Measurements from ENCODE around the gene KCNC3.
"Not testable (repeated sequence)": the region's sequence is repeated elsewhere in the genome, so short reads cannot be mapped to it uniquely, and the experiment has no call there.

The KCNC3 gene

GRCh38 chr19:50352242-50352641 is 23.1 kb upstream of the KCNC3 start:
- DNase-seq, result no peak

DNA sequence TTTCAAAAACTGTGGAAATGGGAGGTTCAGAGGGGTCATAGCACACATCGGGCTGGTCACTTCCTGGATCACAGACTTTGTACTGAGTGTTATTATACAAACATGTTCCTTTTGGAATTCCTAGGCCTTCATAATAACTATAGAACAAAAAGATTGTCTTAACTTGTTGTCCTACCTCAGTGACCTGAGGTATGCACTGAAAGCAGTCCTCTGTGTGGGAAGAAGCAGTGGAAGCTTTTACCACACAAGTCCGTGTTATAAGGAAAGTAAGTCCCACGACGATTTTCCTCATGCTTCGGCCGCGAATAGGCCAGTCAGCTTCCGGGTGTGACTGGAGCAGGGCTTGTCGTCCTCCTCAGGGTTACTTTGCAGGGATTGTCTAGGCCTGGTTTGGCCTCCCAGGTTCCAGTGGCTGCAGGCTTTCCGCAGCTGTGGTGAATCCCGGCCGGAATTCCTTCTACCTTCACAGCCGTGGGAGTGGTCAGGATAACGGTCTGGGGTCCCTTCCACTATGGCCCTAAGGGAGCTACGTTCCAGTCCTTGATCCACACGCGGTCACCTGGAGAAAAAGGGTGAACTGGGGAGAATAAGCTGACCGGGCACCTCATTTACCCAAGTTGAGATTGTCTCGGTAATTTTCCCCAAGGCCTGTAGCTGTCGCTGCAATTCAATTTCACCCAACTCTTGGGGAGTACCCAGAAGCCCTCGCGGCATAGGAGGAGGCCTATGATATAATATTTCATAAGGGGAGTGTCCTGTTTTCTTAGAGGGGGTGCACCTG is 20.3 kb upstream of the KCNC3 start:
- no peak for DNase-seq

- DNase-seq, result peak; percentile 37 to 53
Measured at GRCh38 chr19:50347089-50347581, 18.0 kb upstream of the KCNC3 start.

- DNase-seq, result no peak
Measured at GRCh38 chr19:50344661-50345318, 15.6 kb upstream of the KCNC3 start.

DNA sequence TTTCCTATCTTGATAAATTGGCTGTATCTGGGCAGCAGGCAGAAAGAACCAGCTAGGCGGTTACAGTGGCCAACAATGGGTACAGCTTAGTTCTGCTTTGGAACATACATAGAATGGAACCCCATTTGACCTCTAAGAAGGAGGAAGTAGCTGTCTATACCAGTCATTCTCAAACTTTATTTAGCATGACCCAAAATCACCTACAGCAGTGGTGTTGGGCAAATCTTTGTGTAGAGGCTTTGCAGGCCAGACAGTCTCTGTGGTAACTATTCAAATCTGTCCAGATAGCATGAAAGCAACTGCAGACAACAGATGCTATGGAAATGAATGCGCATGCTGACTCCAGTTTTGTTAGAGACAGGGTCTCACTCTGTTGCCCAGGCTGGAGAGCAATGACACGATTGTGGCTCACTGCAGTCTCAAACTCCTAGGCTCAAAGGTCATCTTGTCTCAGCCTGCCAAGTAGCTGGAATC is 12.0 kb upstream of the KCNC3 start:
- DNase-seq, result no peak

GRCh38 chr19:50340331-50340730 is 11.2 kb upstream of the KCNC3 start:
- DNase-seq, result no peak

DNA sequence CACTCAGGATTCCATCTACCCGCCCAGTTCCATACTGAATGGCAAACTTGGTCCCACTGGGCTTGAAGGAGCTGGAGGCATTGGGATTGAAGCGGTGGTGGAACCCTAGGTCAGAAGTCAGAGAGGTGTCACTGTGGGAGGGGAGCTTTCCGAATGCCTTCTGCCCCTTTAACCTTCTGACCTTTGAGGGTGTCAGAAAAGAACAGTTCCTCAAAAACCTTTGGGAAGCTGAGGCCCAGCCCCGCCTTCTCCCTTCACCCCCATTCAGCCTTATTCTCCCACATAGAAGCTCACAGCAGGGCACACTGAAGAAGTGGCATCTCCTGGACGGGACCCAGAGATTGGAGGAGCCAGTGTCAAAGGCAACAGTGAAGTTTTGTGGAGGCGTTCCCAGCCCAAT is 7.9 kb upstream of the KCNC3 start:
- DNase-seq, result not testable (repeated sequence)

DNA sequence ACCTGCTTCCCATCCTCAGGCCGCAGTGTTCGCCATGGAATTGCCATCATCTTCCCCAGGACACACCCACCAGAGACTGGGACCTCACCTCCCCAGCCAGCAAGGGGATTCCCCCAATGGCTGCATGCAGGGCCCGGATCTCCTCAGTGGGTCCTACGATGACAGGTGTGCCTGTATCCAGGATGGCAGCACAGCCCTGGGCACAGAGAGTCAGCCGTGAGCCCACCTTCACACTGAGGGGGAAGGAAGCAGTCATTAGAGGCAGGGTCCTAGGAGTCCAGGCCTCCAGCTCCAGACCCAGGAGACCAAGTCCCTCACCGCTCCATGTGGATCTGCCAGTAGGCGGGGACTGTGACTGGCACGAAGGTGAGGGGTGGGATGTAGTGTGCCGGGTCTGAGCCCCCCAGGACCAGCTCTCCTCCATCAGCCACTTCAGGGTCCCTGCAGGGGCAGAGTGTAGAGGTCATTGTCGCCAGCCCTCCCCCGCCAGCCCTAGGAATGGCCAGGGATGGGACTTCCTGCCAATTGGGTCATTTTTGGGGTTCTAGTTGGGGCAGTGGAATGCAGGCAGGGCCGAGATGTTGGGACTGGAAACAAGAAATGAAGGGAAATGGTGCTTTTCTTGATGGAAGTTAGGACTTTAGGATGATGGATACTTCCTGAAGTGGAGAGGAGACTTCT is 5.7 kb upstream of the KCNC3 start:
- DNase-seq, result no peak

DNA sequence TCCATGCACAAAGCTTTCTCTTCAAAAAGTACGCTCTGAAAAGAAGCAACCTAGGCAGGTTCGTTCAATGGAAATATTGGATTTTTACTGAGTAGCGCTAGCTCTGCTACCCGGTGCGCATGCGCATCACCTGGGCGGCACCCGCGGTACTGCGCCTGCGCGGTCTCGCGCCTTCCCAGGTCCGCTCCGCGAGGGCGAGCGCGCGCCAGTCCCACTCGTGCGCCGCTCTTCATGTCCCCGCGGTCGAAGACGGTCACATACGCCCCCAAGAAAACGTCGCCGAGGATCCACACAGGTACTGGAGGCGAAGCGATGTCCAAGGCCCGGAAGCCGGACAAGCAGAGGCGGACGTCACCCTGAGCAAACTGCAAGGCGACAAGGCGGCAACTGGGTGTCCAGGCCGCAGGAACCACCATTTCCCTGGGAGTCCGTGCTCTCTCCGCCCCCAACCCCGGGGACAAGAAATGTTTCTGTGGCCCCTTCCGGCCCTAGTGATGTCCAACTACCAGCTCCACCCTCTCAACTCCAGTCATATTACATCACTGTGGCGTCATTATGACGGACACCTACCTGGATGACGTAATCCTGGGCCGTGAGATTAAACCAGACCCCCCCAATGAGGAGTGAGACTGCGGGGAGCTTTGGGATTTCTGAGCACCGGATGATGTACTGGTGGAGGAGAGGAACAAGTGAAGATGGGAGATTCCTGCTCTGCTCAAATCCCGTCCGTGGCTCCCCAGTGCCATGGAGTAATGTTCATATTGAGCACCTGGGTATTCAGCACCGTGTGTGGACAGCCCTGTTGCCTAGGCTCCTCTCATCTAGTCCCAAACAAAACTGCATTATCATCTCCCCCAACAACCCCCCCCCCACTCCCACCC is 4.8 kb upstream of the KCNC3 start:
- peak; percentile 84 to 87 for DNase-seq

GRCh38 chr19:50333235-50333736 is 4.1 kb upstream of the KCNC3 start:
- DNase-seq, result peak; percentile 89 to 95

- DNase-seq, result no peak
Measured at GRCh38 chr19:50332244-50333038, 3.3 kb upstream of the KCNC3 start.

DNA sequence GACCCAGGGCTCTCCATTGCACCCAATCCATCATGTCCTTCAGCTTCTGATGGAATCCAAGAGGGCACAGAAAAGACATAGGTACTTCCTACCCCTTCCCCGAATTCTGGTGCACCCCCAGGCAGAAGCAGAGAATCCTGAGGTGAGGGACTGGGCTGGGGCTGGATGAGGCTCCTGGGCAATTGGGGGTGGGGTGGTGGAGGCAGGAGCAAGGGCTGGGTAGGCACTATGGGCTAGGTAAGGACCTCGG is 2.7 kb upstream of the KCNC3 start:
- DNase-seq, result no peak

DNA sequence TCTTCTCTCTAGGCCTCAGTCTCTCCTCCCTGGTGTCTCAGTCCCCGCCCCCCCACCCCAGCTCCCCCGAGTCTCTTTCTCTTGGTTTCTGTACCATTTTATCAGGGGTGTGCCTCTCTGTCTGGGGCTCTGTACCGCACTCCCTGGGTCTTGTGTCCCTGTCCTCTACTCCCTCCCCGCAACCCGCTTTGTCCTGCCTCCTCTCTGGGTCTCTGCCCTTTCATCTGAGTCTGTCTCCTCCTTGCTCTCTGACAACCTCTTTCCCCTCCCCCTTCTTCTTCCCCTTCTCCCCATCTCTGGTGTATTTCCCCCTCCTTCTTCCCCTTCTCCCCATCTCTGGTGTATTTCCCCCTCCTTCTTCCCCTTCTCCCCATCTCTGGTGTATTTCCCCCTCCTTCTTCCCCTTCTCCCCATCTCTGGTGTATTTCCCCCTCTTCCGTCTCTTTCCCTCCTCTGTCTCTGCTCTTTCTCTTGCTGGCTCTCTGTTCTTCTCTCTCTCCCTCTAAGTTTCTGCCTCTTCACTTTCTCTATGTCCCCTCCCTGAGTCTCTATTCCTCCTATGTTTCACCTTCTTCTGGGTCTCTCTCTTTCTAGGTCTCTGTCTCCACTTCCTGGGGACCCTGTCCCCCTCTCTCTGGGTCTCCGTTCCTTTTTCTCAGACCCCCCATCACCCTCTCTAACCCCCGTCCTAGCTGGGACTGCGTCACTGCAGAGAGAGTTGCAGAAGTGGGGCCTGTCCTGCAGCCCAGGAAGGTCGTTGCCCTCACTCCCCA is 2.2 kb upstream of the KCNC3 start:
- DNase-seq, result no peak

DNA sequence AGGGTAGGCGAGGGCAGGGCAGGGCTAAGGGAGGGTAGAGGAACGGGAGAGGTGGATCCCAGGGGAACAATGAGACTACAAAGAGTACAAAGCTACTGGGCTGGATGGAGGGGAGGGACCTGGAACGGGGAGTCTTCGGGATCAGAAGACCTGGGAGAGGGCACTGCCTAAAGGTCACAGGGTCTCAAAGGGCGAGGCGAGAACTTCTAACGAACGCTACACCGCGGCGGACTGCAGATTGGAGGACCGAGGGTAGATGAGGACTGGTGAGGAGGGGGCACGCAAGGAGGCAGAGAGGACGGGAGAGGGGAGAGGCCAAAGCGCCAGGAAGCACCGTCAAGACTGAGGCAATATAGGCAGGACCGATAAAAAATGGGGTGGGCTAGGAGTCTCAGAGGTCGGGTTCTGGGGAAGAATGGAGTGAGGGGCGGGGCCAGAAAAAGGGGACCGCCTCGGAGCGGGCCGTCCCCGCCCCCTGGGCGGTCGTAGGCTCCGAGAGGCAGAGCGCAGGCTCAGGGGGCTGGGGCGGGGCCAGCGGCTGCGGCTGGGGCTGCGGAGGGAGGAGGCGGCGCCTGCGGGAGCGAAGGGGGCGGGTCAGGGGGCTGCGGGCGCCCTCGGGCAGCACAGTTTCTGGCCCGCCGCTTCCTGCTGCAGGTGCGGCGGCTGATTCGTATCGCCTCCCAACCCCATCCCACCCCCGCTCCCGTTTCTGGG is 1.3 kb upstream of the KCNC3 start:
- DNase-seq, result peak; percentile 79 to 90

GRCh38 chr19:50329926-50330294 is 733 bp upstream of the KCNC3 start:
- DNase-seq, result not testable (repeated sequence)

DNA sequence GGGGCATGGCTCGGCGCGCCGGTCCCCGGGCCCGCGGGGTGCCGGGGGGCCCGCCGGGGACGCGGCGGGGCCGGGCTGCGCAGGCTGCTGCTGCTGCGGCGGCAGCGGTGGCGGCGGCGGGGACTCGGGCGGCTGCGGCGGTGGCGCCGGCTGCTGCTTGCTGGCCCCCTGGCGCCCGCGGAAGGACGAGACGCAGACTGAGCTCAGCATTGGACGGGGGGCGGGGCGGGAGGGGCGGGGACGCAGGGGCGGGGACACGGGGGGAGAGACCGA is 368 bp downstream of the KCNC3 start:
- no peak for DNase-seq

DNA sequence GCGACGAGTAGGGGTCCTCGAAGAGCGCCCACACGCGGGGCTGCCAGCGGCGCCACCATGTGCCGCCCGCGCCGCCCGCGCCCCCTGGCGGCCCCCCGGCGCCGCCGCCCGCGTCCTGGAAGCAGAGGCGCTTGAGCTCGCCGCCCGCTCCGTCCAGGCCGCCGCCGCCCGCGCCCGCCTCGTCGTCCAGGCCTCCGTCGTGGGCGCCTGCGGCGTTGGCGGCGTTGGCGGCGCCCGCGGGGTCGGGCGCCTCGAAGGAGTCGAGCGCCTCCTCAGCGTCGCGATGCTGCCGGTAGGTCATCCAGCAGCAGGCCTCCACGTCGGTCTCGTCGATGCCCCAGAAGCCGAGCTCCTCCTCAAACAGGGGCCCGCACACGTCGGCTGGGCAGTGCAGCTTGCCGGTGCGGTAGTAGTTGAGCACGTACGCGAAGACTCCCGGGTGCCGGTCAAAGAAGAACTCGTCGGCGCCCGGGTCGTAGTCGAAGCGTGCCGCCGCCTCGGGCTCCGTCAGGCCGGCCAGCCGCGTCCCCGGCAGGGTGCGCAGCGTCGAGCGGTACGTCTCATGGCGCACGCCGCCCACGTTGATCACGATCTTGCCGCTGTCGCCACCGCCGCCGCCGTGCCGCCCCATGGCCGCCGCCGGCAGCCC is 829 bp downstream of the KCNC3 start:
- peak; percentile 46 to 68 for DNase-seq

DNA sequence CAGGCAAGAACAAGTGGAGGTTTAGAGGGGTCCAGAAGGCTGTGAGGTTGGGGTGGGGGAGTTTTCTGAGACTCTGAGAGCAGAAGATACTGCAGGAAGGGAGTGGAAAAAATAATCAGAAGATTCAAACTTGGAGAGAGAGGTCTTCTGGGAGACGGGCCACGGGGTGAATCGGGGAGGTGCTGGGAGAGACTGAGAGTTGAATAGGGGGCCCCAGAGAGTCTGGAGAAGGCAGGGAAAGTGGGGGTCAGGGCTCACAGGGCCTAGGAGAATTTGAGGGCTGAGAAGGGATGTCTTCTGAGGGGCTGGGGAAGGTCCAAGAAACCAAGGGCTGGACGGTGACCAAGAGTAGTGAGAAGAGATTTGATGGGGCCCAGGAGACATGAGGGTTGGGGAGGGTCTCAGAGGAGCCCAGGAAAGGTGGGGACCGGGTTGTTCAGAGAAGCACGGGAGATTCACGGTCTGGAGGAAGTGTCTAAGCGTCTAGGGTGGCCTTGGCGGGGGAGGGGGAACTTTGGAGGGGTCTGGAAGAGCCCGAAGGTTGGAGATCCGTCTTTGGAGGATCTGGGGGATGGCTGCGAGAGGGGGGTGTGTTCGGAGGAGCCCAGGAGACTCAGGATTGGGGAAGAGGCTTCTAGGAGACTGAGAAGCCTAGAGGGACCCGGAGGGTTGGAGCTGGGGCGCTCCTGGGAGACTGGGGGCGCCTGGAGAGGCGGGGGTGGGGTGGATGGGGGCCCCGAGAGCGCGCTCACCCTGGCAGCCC is 1.5 kb downstream of the KCNC3 start:
- DNase-seq, result no peak

GRCh38 chr19:50327013-50327412 is 2.2 kb downstream of the KCNC3 start:
- DNase-seq, result no peak

Data from stimulated activated CD4-positive, alpha-beta T cell treated with anti-CD3 and anti-CD28 coated beads, Interleukin-2, amount 100 ng/mL, for 24 hours (primary cell).